Cortex of kidney (tissue), 1 donor: ENCODE results near the gene SLC27A6.

Experiments used
- DNase-seq: peaks from one replicate; lab custom pipeline; 2025; lab: John Stamatoyannopoulos, UW

The SLC27A6 gene

GRCh38 chr5:129063483-129064113, 98.3 kb downstream of the SLC27A6 start:
- DNase-seq: no peak

- DNase-seq: no peak
These were observed 100.4 kb downstream of the SLC27A6 start for GRCh38 chr5:129065721-129066120.

- no peak for DNase-seq
These were observed 102.5 kb downstream of the SLC27A6 start for GRCh38 chr5:129067745-129068144.

GRCh38 chr5:129069292-129069691, 104.0 kb downstream of the SLC27A6 start:
- no peak for DNase-seq

- DNase-seq: no peak
These were observed 107.8 kb downstream of the SLC27A6 start for GRCh38 chr5:129073111-129073510.

GRCh38 chr5:129074903-129075302, 109.6 kb downstream of the SLC27A6 start:
- DNase-seq: no peak

GRCh38 chr5:129077433-129078075, 112.3 kb downstream of the SLC27A6 start:
- DNase-seq: no peak

GRCh38 chr5:129078247-129078646, 113.0 kb downstream of the SLC27A6 start:
- no peak for DNase-seq

- no peak for DNase-seq
These were observed 113.4 kb downstream of the SLC27A6 start for GRCh38 chr5:129078660-129079059.

- no peak for DNase-seq
These were observed 114.2 kb downstream of the SLC27A6 start for GRCh38 chr5:129079496-129079895.

GRCh38 chr5:129080766-129081165, 115.5 kb downstream of the SLC27A6 start:
- DNase-seq: no peak

GRCh38 chr5:129082225-129083136, 117.2 kb downstream of the SLC27A6 start:
- no peak for DNase-seq
